KOPT-K1 (cell line): ENCODE measurements around the gene OR6N1.

ENCODE experiments used
- H3K27ac ChIP-seq: fragments of 200-600 bp; sonication (generic); 2 replicates; pipeline ENCODE4 v1.5.1; 2016; ENCODE audit warnings: antibody characterized with exemption, mild to moderate bottlenecking, low read depth, low read length; ENCODE audit not compliant: poor library complexity, severe bottlenecking
- H3K36me3 ChIP-seq: fragments of 200-600 bp; sonication (generic); 2 replicates; pipeline ENCODE4 v1.5.1; 2017; ENCODE audit warnings: antibody characterized with exemption, mild to moderate bottlenecking, low read length, moderate library complexity; ENCODE audit not compliant: insufficient read depth
- H3K9me3 ChIP-seq: fragments of 200-600 bp; sonication (generic); 2 replicates; pipeline ENCODE4 v1.5.1; 2017; ENCODE audit warnings: antibody characterized with exemption, low read length, mild to moderate bottlenecking; ENCODE audit not compliant: insufficient read depth, poor library complexity, severe bottlenecking

The OR6N1 gene

GRCh38 chr1:158717344-158717743 is 54.7 kb downstream of the OR6N1 start:
- no peaks in the 10 kb centered on the region for H3K36me3 ChIP-seq
- H3K9me3 ChIP-seq: peaks cover 5% of the 10 kb centered on the region
- no peak overlapping the region for H3K27ac ChIP-seq

GRCh38 chr1:158716335-158716734 is 55.7 kb downstream of the OR6N1 start:
- H3K36me3 ChIP-seq: no peaks in the 10 kb centered on the region
- peaks cover 5% of the 10 kb centered on the region for H3K9me3 ChIP-seq
- no peak overlapping the region for H3K27ac ChIP-seq

GRCh38 chr1:158714754-158715153 is 57.2 kb downstream of the OR6N1 start:
- peaks cover 5% of the 10 kb centered on the region for H3K9me3 ChIP-seq
- no peaks in the 10 kb centered on the region for H3K36me3 ChIP-seq
- H3K27ac ChIP-seq: no peak overlapping the region
